GM18873 (cell line): ENCODE results near the gene SIGLECL1.
"Not testable (repeated sequence)": the region's sequence is repeated elsewhere in the genome, so short reads cannot be mapped to it uniquely, and the experiment has no call there.

ENCODE experiments used
- ATAC-seq: cut with Tn5 transposase; IDR thresholded peaks from one replicate; pipeline ENCODE4 v1.9.1; 2021; ENCODE audit warnings: mild to moderate bottlenecking, moderate library complexity, moderate number of reproducible peaks; ENCODE audit not compliant: unreplicated experiment, low FRiP score

Gene SIGLECL1

GRCh38 chr19:51250786-51251467, at the start of gene SIGLECL1:
Gene SIGLECL1 (plus strand): TSS chr19:51251080. CDS start chr19:51264073, 12,993 bp downstream.
- no peak for ATAC-seq

- no peak for ATAC-seq
Measured at GRCh38 chr19:51201712-51202111, 49.2 kb upstream of the SIGLECL1 start.

GRCh38 chr19:51203916-51204315, 47.0 kb upstream of the SIGLECL1 start:
- ATAC-seq = no peak

GRCh38 chr19:51204321-51204720, 46.6 kb upstream of the SIGLECL1 start:
- ATAC-seq = no peak

GRCh38 chr19:51207747-51208146, 43.1 kb upstream of the SIGLECL1 start:
- no peak for ATAC-seq

GRCh38 chr19:51210191-51210784, 40.6 kb upstream of the SIGLECL1 start:
- no peak for ATAC-seq

- not testable (repeated sequence) for ATAC-seq
Measured at GRCh38 chr19:51210874-51211361, 40.0 kb upstream of the SIGLECL1 start.

- ATAC-seq = no peak
Measured at GRCh38 chr19:51211833-51212232, 39.0 kb upstream of the SIGLECL1 start.

- no peak for ATAC-seq
Measured at GRCh38 chr19:51219307-51219706, 31.6 kb upstream of the SIGLECL1 start.

GRCh38 chr19:51219971-51220370, 30.9 kb upstream of the SIGLECL1 start:
- ATAC-seq = no peak

- no peak for ATAC-seq
Measured at GRCh38 chr19:51220996-51221395, 29.9 kb upstream of the SIGLECL1 start.

GRCh38 chr19:51224163-51224641, 26.7 kb upstream of the SIGLECL1 start:
- ATAC-seq = no peak

- ATAC-seq = not testable (repeated sequence)
Measured at GRCh38 chr19:51224898-51225393, 25.9 kb upstream of the SIGLECL1 start, which contains the start of gene CD33. Gene CD33 (plus strand): TSS chr19:51225080. CDS start chr19:51225119, 39 bp downstream.

GRCh38 chr19:51226067-51226466, 24.8 kb upstream of the SIGLECL1 start:
- ATAC-seq = no peak

GRCh38 chr19:51227326-51227725, 23.6 kb upstream of the SIGLECL1 start:
- no peak for ATAC-seq

- no peak for ATAC-seq
Measured at GRCh38 chr19:51227966-51228365, 22.9 kb upstream of the SIGLECL1 start.

GRCh38 chr19:51240866-51241265, 10.0 kb upstream of the SIGLECL1 start:
- ATAC-seq = no peak

GRCh38 chr19:51242881-51243630, 7.8 kb upstream of the SIGLECL1 start:
- ATAC-seq = no peak

- no peak for ATAC-seq
Measured at GRCh38 chr19:51246164-51246552, 4.7 kb upstream of the SIGLECL1 start.

- no peak for ATAC-seq
Measured at GRCh38 chr19:51247972-51248590, 2.8 kb upstream of the SIGLECL1 start.

GRCh38 chr19:51251468-51251820, 564 bp downstream of the SIGLECL1 start:
- ATAC-seq = no peak
